ENCODE measurements around the gene PHACTR1.

GRCh38 chr6:13307508-13307995 lies 591.0 kb downstream of the PHACTR1 start:
- TF ChIP-seq PKNOX1 (IDR thresholded peaks at IDR 0.05) (no peak), ZNF384 (IDR thresholded peaks at IDR 0.05) (no peak), BHLHE40 (IDR thresholded peaks at IDR 0.05; ENCODE audit: borderline replicate concordance) (no peak), LEF1 (IDR thresholded peaks at IDR 0.05; ENCODE audit: borderline replicate concordance) (no peak), ARNT (IDR thresholded peaks at IDR 0.05) (no peak)
